GM12878 (cell line): Measurements from ENCODE around the gene PDZRN4.

Experiments
- ATF3 ChIP-seq: IDR thresholded peaks from 2 replicates; pipeline ENCODE4 v1.6.1; 2011; ENCODE audit warnings: low read depth, mild to moderate bottlenecking, low read length, moderate library complexity, borderline replicate concordance; ENCODE audit errors: extremely low read depth
- CHD2 ChIP-seq: IDR thresholded peaks from 2 replicates; pipeline ENCODE4 v1.6.1; 2011; ENCODE audit warnings: low read depth, low read length, improper control_type of control experiment, borderline replicate concordance
- EZH2 ChIP-seq: IDR thresholded peaks from 2 replicates; pipeline ENCODE4 v1.6.1; 2012; ENCODE audit warnings: low read depth, mild to moderate bottlenecking, control low read depth, inconsistent platforms, low read length, borderline replicate concordance; ENCODE audit not compliant: control insufficient read depth
- POLR2A ChIP-seq: IDR thresholded peaks from 2 replicates; pipeline ENCODE4 v1.6.1; 2011; ENCODE audit warnings: low read depth, mild to moderate bottlenecking, low read length
- POLR2AphosphoS5 ChIP-seq: IDR thresholded peaks from 2 replicates; pipeline ENCODE4 v1.6.1; 2011; ENCODE audit warnings: mild to moderate bottlenecking, low read length, inconsistent platforms
- USF2 ChIP-seq: IDR thresholded peaks from 2 replicates; pipeline ENCODE4 v1.6.1; 2011; ENCODE audit warnings: low read depth, low read length, improper control_type of control experiment, borderline replicate concordance
- YY1 ChIP-seq: IDR thresholded peaks from 2 replicates; pipeline ENCODE4 v1.6.1; 2011; ENCODE audit warnings: low read depth, mild to moderate bottlenecking, low read length
- ZNF274 ChIP-seq: IDR thresholded peaks from one replicate; pipeline ENCODE4 v1.8.0; 2011; ENCODE audit not compliant: insufficient read length, insufficient read depth

DNA sequence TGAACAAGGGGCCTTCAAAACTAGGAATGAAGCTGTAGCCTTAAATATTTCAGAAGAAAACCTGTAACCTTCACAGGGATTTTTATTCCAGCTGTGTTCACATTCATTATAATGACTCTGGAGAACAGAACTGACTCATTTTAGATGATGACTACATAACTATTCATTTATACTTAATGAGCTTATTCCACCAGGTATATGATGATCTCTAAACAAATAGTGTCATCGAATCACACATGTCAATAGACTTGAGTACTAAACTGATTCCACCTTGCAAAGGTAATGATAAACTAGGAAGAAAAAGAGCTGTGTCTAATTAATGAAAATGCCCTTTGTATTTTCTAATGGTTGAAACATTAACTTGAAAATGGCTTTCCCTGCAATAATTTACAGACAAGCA, 433.2 kb downstream of the PDZRN4 start:
- TF ChIP-seq POLR2AphosphoS5, result no peak
- TF ChIP-seq POLR2A, result no peak
- no peak for TF ChIP-seq ZNF274
- no peak for TF ChIP-seq USF2
- no peak for TF ChIP-seq EZH2
- TF ChIP-seq CHD2, result no peak
- TF ChIP-seq YY1, result no peak
- no peak for TF ChIP-seq ATF3
